GM12878 (cell line): ENCODE results near the gene PLEKHN1. TPM values are rescaled to one million over a fixed set of nuclear protein-coding genes. Genes with fewer than 3 reads are reported as not detected.
A peak's percentile ranks its signal among the peaks of the same experiment; 100 is the strongest.

Experiments
- ATAC-seq: fragments of 200-7000 bp; cut with Tn5 transposase; 3 replicates; pipeline ENCODE4 v1.9.1; 2020; ENCODE audit warnings: mild to moderate bottlenecking, moderate library complexity
- BruUV-seq: library from RNA; stranded (reverse); fragments of 400-500 nt; replicated peaks from 2 replicates; lab custom pipeline; 2021; lab: Mats Ljungman, UMichigan
- CTCF ChIA-PET: fragments of 300-600 bp; sonication (Branson Sonifier 250); formaldehyde crosslinking; extraction: SDS; loops from one replicate; lab custom pipeline; 2021; ENCODE audit warnings: inconsistent platforms; lab: Yijun Ruan, JAX
- POLR2A ChIA-PET: fragments of 350-600 bp; formaldehyde crosslinking; extraction: SDS; loops from one replicate; lab custom pipeline; 2021; ENCODE audit warnings: inconsistent platforms; lab: Charles Lee
- RAD21 ChIA-PET: fragments of 300-600 bp; sonication (Branson Sonifier 250); formaldehyde crosslinking; loops from one replicate; lab custom pipeline; 2023; ENCODE audit warnings: antibody characterized with exemption; ENCODE audit not compliant: unreplicated experiment; lab: Charles Lee
- SMC1A ChIA-PET: fragments of 300-600 bp; sonication (Branson Sonifier 250); formaldehyde crosslinking; loops from one replicate; lab custom pipeline; 2023; ENCODE audit not compliant: unreplicated experiment, uncharacterized antibody; lab: Charles Lee
- DNase-seq: peaks from one replicate; pipeline ENCODE4 v3.0.0-alpha.2; 2011; ENCODE audit warnings: low read depth, low spot score
- FAIRE-seq: peaks from 3 replicates; lab custom pipeline; 2011; peaks lifted over from hg19 to GRCh38; lab: Jason Lieb, UNC
- H2AFZ ChIP-seq: 2 replicates; pipeline ENCODE4 v1.6.0; 2011; ENCODE audit warnings: low read depth, low read length, control low read depth; ENCODE audit not compliant: control insufficient read depth
- H3K27ac ChIP-seq: 2 replicates; pipeline ENCODE4 v1.5.1; 2011; ENCODE audit warnings: control low read depth; ENCODE audit not compliant: control insufficient read depth, insufficient read depth
- H3K27me3 ChIP-seq, 2 experiments: replicated peaks in 1 of 2; 2 replicates each; pipeline versions ENCODE4 v1.6.0 to v1.6.1; 2011; ENCODE audit warnings: low read length in 1 of 2; ENCODE audit not compliant: control insufficient read depth in 2 of 2, insufficient read depth in 2 of 2
- H3K36me3 ChIP-seq, 2 experiments: 2 replicates each; pipeline ENCODE4 v1.5.1; 2011; ENCODE audit warnings: low read length in 1 of 2; ENCODE audit not compliant: control insufficient read depth in 2 of 2, insufficient read depth in 2 of 2
- H3K4me1 ChIP-seq: 2 replicates; pipeline ENCODE4 v1.6.1; 2011; ENCODE audit warnings: mild to moderate bottlenecking, low read length, moderate library complexity, mixed read lengths; ENCODE audit not compliant: control insufficient read depth, insufficient read depth
- H3K4me2 ChIP-seq: 2 replicates; pipeline ENCODE4 v1.6.0; 2011; ENCODE audit warnings: control low read depth; ENCODE audit not compliant: control insufficient read depth, insufficient read depth
- H3K4me3 ChIP-seq: fragments of 200-600 bp; sonication (generic); 2 replicates; pipeline ENCODE4 v1.5.1; 2016
- H3K79me2 ChIP-seq: 2 replicates; pipeline ENCODE4 v1.6.0; 2011; ENCODE audit warnings: low read length; ENCODE audit not compliant: control insufficient read depth, insufficient read depth
- H3K9ac ChIP-seq: 2 replicates; pipeline ENCODE4 v1.8.0; 2011; ENCODE audit warnings: low read length, control low read depth, mixed read lengths; ENCODE audit not compliant: control insufficient read depth, insufficient read depth
- H3K9me3 ChIP-seq: replicated peaks from 3 replicates; pipeline ENCODE4 v1.5.1; 2011; ENCODE audit warnings: mild to moderate bottlenecking, low read length; ENCODE audit not compliant: control insufficient read depth, insufficient read depth
- H4K20me1 ChIP-seq: 2 replicates; pipeline ENCODE4 v1.6.0; 2011; ENCODE audit not compliant: control insufficient read depth, insufficient read depth
- BACH1 ChIP-seq: fragments of 450-650 bp; IDR thresholded peaks from 2 replicates; pipeline ENCODE4 v1.6.1; 2017; ENCODE audit warnings: mild to moderate bottlenecking, borderline replicate concordance
- CREM ChIP-seq: IDR thresholded peaks from 2 replicates; pipeline ENCODE4 v1.6.1; 2014; ENCODE audit warnings: antibody characterized with exemption, low read depth
- E2F8 ChIP-seq: fragments of 450-650 bp; IDR thresholded peaks from 2 replicates; pipeline ENCODE4 v1.6.1; 2018; ENCODE audit warnings: mild to moderate bottlenecking, low read depth, moderate library complexity; ENCODE audit not compliant: partially characterized antibody
- NRF1 ChIP-seq: conservative IDR thresholded peaks from 2 replicates; pipeline ENCODE4 v1.6.1; 2011; ENCODE audit warnings: mild to moderate bottlenecking, low read depth, low read length, improper control_type of control experiment
- RB1 ChIP-seq: fragments of 450-650 bp; formaldehyde crosslinking; IDR thresholded peaks from 2 replicates; pipeline ENCODE4 v1.6.1; 2017; ENCODE audit warnings: mild to moderate bottlenecking, borderline replicate concordance
- TCF12 ChIP-seq: IDR thresholded peaks from 2 replicates; pipeline ENCODE4 v1.6.1; 2011; ENCODE audit warnings: low read depth, mild to moderate bottlenecking, low read length
- YY1 ChIP-seq: IDR thresholded peaks from 2 replicates; pipeline ENCODE4 v1.6.1; 2011; ENCODE audit warnings: low read depth, mild to moderate bottlenecking, low read length
- ZNF687 ChIP-seq: fragments of 450-650 bp; IDR thresholded peaks from 2 replicates; pipeline ENCODE4 v1.6.1; 2017; ENCODE audit warnings: mild to moderate bottlenecking, moderate library complexity
- WGBS: methylation state at CpG from one replicate; pipeline ENCODE4 v1.1.6; 2016; ENCODE audit warnings: low lambda C conversion rate; ENCODE audit not compliant: insufficient replicate concordance, insufficient coverage; ENCODE audit errors: missing lambda C conversion rate; 5-methylcytosine and 5-hydroxymethylcytosine counted together
- in situ Hi-C: fragments of 300-500 bp; cut with MboI; formaldehyde crosslinking; loops from 9 replicates; pipeline ENCODE4 v1.14.3; 2018; ENCODE audit warnings: mixed read lengths
- intact Hi-C: fragments of 100-400 bp; cut with micrococcal nuclease; formaldehyde crosslinking; loops from one replicate; pipeline ENCODE4 v1.14.2; 2022; ENCODE audit not compliant: unreplicated experiment
- polyA plus RNA-seq, 11 experiments: library from polyadenylated mRNA; depleted of rRNA in 4 of 11; unstranded in 6 of 11; stranded (reverse) in 5 of 11; fragments of >200 nt; fragmentation: Nextera tagmentation in 4 of 11; fragmentation: Illumina TruSeq in 1 of 11; extraction: Ambion mirVana in 4 of 11; extraction: Trizol in 1 of 11; gene quantifications; 1 replicate in 1 of 11; 2 replicates in 10 of 11; pipeline versions ENCODE4 v1.2.1 to v1.2.3, GENCODE V29; 2011 to 2016; ENCODE audit warnings: inconsistent platforms in 2 of 11, missing spikeins in 2 of 11, low read depth in 1 of 11
- total RNA-seq, 4 experiments: library from RNA; depleted of rRNA in 3 of 4; stranded (reverse); fragments of >200 nt in 3 of 4; fragmentation: Illumina TruSeq in 1 of 4; extraction: Trizol in 1 of 4; gene quantifications; 2 replicates each; pipeline versions ENCODE4 v1.2.1 to v1.2.3, GENCODE V29; 2013 to 2021

PLEKHN1 gene
- total and polyA plus RNA-seq, 10 of the 15 experiments (the other 5 are each of a cell fraction or from before 2014, with no cell fraction given): 0.04 to 0.26 (median 0.18) TPM; not detected in 6

GRCh38 chr1:1013105-1013921 lies 47.0 kb downstream of the PLEKHN1 start, which contains the start of gene ISG15 (continued):
- TF ChIP-seq E2F8 (no peak), RB1 (0 out of 2 replicates have a peak, but pooled peaks have one; percentile 10), TCF12 (no peak; the same call in 1 of the 2 replicates), CREM (peak; percentile 68)

GRCh38 chr1:1013922-1014648 lies 47.8 kb downstream of the PLEKHN1 start:
- BruUV-seq: TSS peak; percentile 99
- Histone ChIP-seq H3K79me2 (peaks cover 22% of the 10 kb centered on the region), H3K9me3 (no peaks in the 10 kb centered on the region; the same call in 2 of the 3 replicates), H3K27ac (peak overlapping the region; percentile 92), H3K36me3 (no peaks in the 10 kb centered on the region), H3K9ac (peak overlapping the region; percentile 91), H2AFZ (no peak overlapping the region), H3K4me2 (peak overlapping the region; percentile 62), H3K4me3 (peak overlapping the region; percentile 90), H3K27me3 (no peaks in the 10 kb centered on the region), H4K20me1 (no peaks in the 10 kb centered on the region), H3K4me1 (peaks cover 12% of the 10 kb centered on the region)
- ChIA-PET RAD21 (interaction anchor here (0.5 to 3.2 kb wide), 14 partner anchors 12 to 1221 kb away, joined by 3 to 24 read pairs (median 4); partner anchors contain the start of gene PERM1), CTCF (interaction anchor here (0.8 to 7.4 kb wide), 16 partner anchors 11 to 359 kb away, joined by 3 to 68 read pairs (median 4); partner anchors contain the start of gene PLEKHN1), POLR2A (interaction anchor here (0.9 to 4.0 kb wide), 16 partner anchors 11 to 271 kb away, joined by 3 to 22 read pairs (median 4); partner anchors contain the start of genes PERM1, PLEKHN1 and UBE2J2), SMC1A (interaction anchor here (0.7 to 2.8 kb wide), 8 partner anchors 12 to 49 kb away, joined by 3 to 13 read pairs (median 4); partner anchors contain the start of gene HES4)
- no peak for DNase-seq
- in situ Hi-C loops (no loop called here), intact Hi-C loops (no loop called here)
- ATAC-seq: peak; percentile 38
- 61% methylated on average over 30 of the region's 41 CpGs for WGBS
- no peak for FAIRE-seq
- no peak for TF ChIP-seq ZNF687
- TF ChIP-seq NRF1: no peak
- TF ChIP-seq YY1: peak; percentile 84
- 0 out of 2 replicates have a peak, but pooled peaks have one; percentile 7 for TF ChIP-seq BACH1
